Effector memory CD4-positive, alpha-beta T cell (primary cell): ENCODE data around the gene EXOC8.

ENCODE experiments used
- DNase-seq, 3 donors: peaks; one replicate each; pipeline ENCODE4 v3.0.0-alpha.2; 2020
- H3K27ac ChIP-seq: 2 replicates; pipeline ENCODE4 v1.7.0; 2013; ENCODE audit warnings: mild to moderate bottlenecking, low read length, moderate library complexity; ENCODE audit not compliant: insufficient read depth, poor library complexity, severe bottlenecking
- H3K27me3 ChIP-seq: replicated peaks from 2 replicates; pipeline ENCODE4 v1.7.0; 2013; ENCODE audit warnings: mild to moderate bottlenecking, low read length; ENCODE audit not compliant: insufficient read depth, control insufficient read depth, poor library complexity, severe bottlenecking
- H3K36me3 ChIP-seq: 2 replicates; pipeline ENCODE4 v1.7.0; 2013; ENCODE audit warnings: mild to moderate bottlenecking, low read length, moderate library complexity; ENCODE audit not compliant: control insufficient read depth, insufficient read depth
- H3K4me1 ChIP-seq: 2 replicates; pipeline ENCODE4 v1.7.0; 2013; ENCODE audit warnings: low read length, mild to moderate bottlenecking; ENCODE audit not compliant: control insufficient read depth, insufficient read depth, poor library complexity, severe bottlenecking
- H3K4me3 ChIP-seq: 2 replicates; pipeline ENCODE4 v1.7.0; 2013; ENCODE audit warnings: low read length, low read depth, mild to moderate bottlenecking; ENCODE audit not compliant: insufficient read depth, poor library complexity, severe bottlenecking
- H3K9me3 ChIP-seq: 2 replicates; pipeline ENCODE4 v1.7.0; 2013; ENCODE audit warnings: mild to moderate bottlenecking, low read length, moderate library complexity; ENCODE audit not compliant: control insufficient read depth

EXOC8 gene

GRCh38 chr1:231374394-231374793 is 36.7 kb upstream of the EXOC8 start:
- Histone ChIP-seq H3K27ac (no peak overlapping the region), H3K4me1 (peaks cover 5% of the 10 kb centered on the region), H3K36me3 (no peaks in the 10 kb centered on the region), H3K27me3 (no peaks in the 10 kb centered on the region), H3K9me3 (no peaks in the 10 kb centered on the region), H3K4me3 (no peak overlapping the region)
- no peak for DNase-seq

- Histone ChIP-seq H3K4me1 (no peaks in the 10 kb centered on the region), H3K4me3 (no peak overlapping the region), H3K27me3 (no peaks in the 10 kb centered on the region), H3K27ac (no peak overlapping the region), H3K9me3 (no peaks in the 10 kb centered on the region), H3K36me3 (peaks cover 6% of the 10 kb centered on the region)
- no peak for DNase-seq
Measured at GRCh38 chr1:231372501-231372900, 34.8 kb upstream of the EXOC8 start.

GRCh38 chr1:231369282-231369681 is 31.6 kb upstream of the EXOC8 start:
- Histone ChIP-seq H3K27ac (no peak overlapping the region), H3K27me3 (no peaks in the 10 kb centered on the region), H3K4me3 (no peak overlapping the region), H3K9me3 (no peaks in the 10 kb centered on the region), H3K4me1 (no peaks in the 10 kb centered on the region), H3K36me3 (peaks cover 13% of the 10 kb centered on the region)
- no peak for DNase-seq

- no peak for DNase-seq
- Histone ChIP-seq H3K4me1 (no peaks in the 10 kb centered on the region), H3K36me3 (peaks cover 13% of the 10 kb centered on the region)
Measured at GRCh38 chr1:231364192-231364591, 26.5 kb upstream of the EXOC8 start.

GRCh38 chr1:231363624-231364023 is 26.0 kb upstream of the EXOC8 start:
- DNase-seq: no peak
- peaks cover 10% of the 10 kb centered on the region for H3K36me3 ChIP-seq
- no peaks in the 10 kb centered on the region for H3K9me3 ChIP-seq
- no peaks in the 10 kb centered on the region for H3K4me1 ChIP-seq
- H3K27ac ChIP-seq: no peak overlapping the region
- H3K4me3 ChIP-seq: no peak overlapping the region
- no peaks in the 10 kb centered on the region for H3K27me3 ChIP-seq

More at GRCh38 chr1:231364192-231364591, 26.5 kb upstream of the EXOC8 start:
- Histone ChIP-seq H3K27ac (no peak overlapping the region), H3K4me3 (no peak overlapping the region), H3K27me3 (no peaks in the 10 kb centered on the region), H3K9me3 (no peaks in the 10 kb centered on the region)

- Histone ChIP-seq H3K4me1 (no peaks in the 10 kb centered on the region), H3K36me3 (peaks cover 7% of the 10 kb centered on the region), H3K27me3 (no peaks in the 10 kb centered on the region), H3K27ac (no peak overlapping the region), H3K4me3 (no peak overlapping the region), H3K9me3 (no peaks in the 10 kb centered on the region)
- DNase-seq: no peak
Measured at GRCh38 chr1:231362325-231362724, 24.7 kb upstream of the EXOC8 start.

- Histone ChIP-seq H3K4me3 (no peak overlapping the region), H3K4me1 (no peaks in the 10 kb centered on the region), H3K27ac (no peak overlapping the region), H3K9me3 (no peaks in the 10 kb centered on the region), H3K36me3 (no peaks in the 10 kb centered on the region), H3K27me3 (no peaks in the 10 kb centered on the region)
- DNase-seq: no peak
Measured at GRCh38 chr1:231359113-231359512, 21.5 kb upstream of the EXOC8 start.

- DNase-seq: no peak
- no peaks in the 10 kb centered on the region for H3K27me3 ChIP-seq
- no peak overlapping the region for H3K27ac ChIP-seq
- H3K4me1 ChIP-seq: no peaks in the 10 kb centered on the region
- H3K36me3 ChIP-seq: no peaks in the 10 kb centered on the region
- no peaks in the 10 kb centered on the region for H3K9me3 ChIP-seq
- no peak overlapping the region for H3K4me3 ChIP-seq
Measured at GRCh38 chr1:231357831-231358354, 20.2 kb upstream of the EXOC8 start.

GRCh38 chr1:231357187-231357772 is 19.6 kb upstream of the EXOC8 start:
- no peak for DNase-seq
- H3K27me3 ChIP-seq: no peaks in the 10 kb centered on the region
- no peak overlapping the region for H3K4me3 ChIP-seq
- H3K36me3 ChIP-seq: no peaks in the 10 kb centered on the region
- no peaks in the 10 kb centered on the region for H3K4me1 ChIP-seq
- no peaks in the 10 kb centered on the region for H3K9me3 ChIP-seq
- H3K27ac ChIP-seq: no peak overlapping the region

- Histone ChIP-seq H3K27ac (no peak overlapping the region), H3K9me3 (no peaks in the 10 kb centered on the region)
Measured at GRCh38 chr1:231355171-231355570, 17.5 kb upstream of the EXOC8 start.

More at GRCh38 chr1:231355171-231355570, 17.5 kb upstream of the EXOC8 start:
- Histone ChIP-seq H3K36me3 (peaks cover 14% of the 10 kb centered on the region), H3K27me3 (no peaks in the 10 kb centered on the region), H3K4me1 (no peaks in the 10 kb centered on the region), H3K4me3 (no peak overlapping the region)
- no peak for DNase-seq
